ENCODE data around the gene DNAJA1. TPM values are rescaled to one million over a fixed set of nuclear protein-coding genes. Genes with fewer than 3 reads are reported as not detected.

The DNAJA1 gene
- total and polyA plus RNA-seq, 12 donors = 56.6 to 355 (median 131) TPM

GRCh38 chr9:33014665-33015014, 10.4 kb upstream of the DNAJA1 start:
- Histone ChIP-seq H3K27ac (no peak overlapping the region), H3K9me3 (replicated peaks in 1 of 3) (no peaks in the 10 kb centered on the region), H3K4me1 (replicated peaks in 1 of 2) (no peaks in the 10 kb centered on the region), H3K36me3 (replicated peaks in 1 of 2) (no peaks in the 10 kb centered on the region), H3K4me3 (no peak overlapping the region), H3K27me3 (no peaks in the 10 kb centered on the region)
- WGBS, 4 donors = 33 to 52% (median 43%) methylated on average over 1 of the region's 1 CpG
- intact Hi-C loops (cut with DNase I) = no loop called here
- TF ChIP-seq POLR2A (IDR thresholded peaks at IDR 0.05) (no peak), CTCF (IDR thresholded peaks at IDR 0.05) (no peak)
- DNase-seq = no peak

GRCh38 chr9:33017283-33018041, 7.6 kb upstream of the DNAJA1 start:
- Histone ChIP-seq H3K27me3 (no peaks in the 10 kb centered on the region), H3K27ac (no peak overlapping the region), H3K36me3 (replicated peaks in 1 of 2) (no peaks in the 10 kb centered on the region), H3K4me1 (replicated peaks in 1 of 2) (peaks cover 2 to 4% of the 10 kb centered on the region in 2 donors), H3K9me3 (replicated peaks in 1 of 3) (no peaks in the 10 kb centered on the region), H3K4me3 (no peak overlapping the region)
- TF ChIP-seq POLR2A (IDR thresholded peaks at IDR 0.05) (no peak), CTCF (IDR thresholded peaks at IDR 0.05) (no peak)
- DNase-seq = no peak
- 77 to 90% (median 86%) methylated on average over 6 of the region's 6 CpGs for WGBS, 4 donors
- intact Hi-C loops (cut with DNase I) = no loop called here

- intact Hi-C loops (cut with DNase I) = no loop called here
- H3K27ac ChIP-seq = no peak overlapping the region
- no peaks in the 10 kb centered on the region for H3K9me3 ChIP-seq (replicated peaks in 1 of 3)
- no peak overlapping the region for H3K4me3 ChIP-seq
- no peaks in the 10 kb centered on the region for H3K27me3 ChIP-seq
- 87 to 98% (median 93%) methylated on average over 7 to 25 of the region's 25 CpGs for WGBS, 4 donors
- TF ChIP-seq CTCF (IDR thresholded peaks at IDR 0.05) (no peak), POLR2A (IDR thresholded peaks at IDR 0.05) (no peak)
- H3K4me1 ChIP-seq (replicated peaks in 1 of 2) = peaks cover 11 to 19% of the 10 kb centered on the region in 2 donors
- DNase-seq = no peak
- no peaks in the 10 kb centered on the region for H3K36me3 ChIP-seq (replicated peaks in 1 of 2)
These were observed 5.3 kb upstream of the DNAJA1 start for GRCh38 chr9:33019797-33020196.

GRCh38 chr9:33022303-33022702, 2.8 kb upstream of the DNAJA1 start:
- DNase-seq = no peak
- H3K4me3 ChIP-seq = no peak overlapping the region
- no peaks in the 10 kb centered on the region for H3K9me3 ChIP-seq (replicated peaks in 1 of 3)
- peaks cover 18 to 33% of the 10 kb centered on the region in 2 donors for H3K4me1 ChIP-seq (replicated peaks in 1 of 2)
- intact Hi-C loops (cut with DNase I) = no loop called here
- H3K27me3 ChIP-seq = no peaks in the 10 kb centered on the region
- H3K36me3 ChIP-seq (replicated peaks in 1 of 2) = peaks cover 0 to 7% of the 10 kb centered on the region in 2 donors
- peak overlapping the region in 1 of 5 donors; percentile 17 for H3K27ac ChIP-seq
- TF ChIP-seq POLR2A (IDR thresholded peaks at IDR 0.05) (no peak), CTCF (IDR thresholded peaks at IDR 0.05) (no peak)
- 78 to 82% (median 80%) methylated on average over 3 of the region's 3 CpGs for WGBS, 4 donors
